OCI-LY3 (cell line): Measurements from ENCODE around the gene PPL.

Source experiments
- H2AFZ ChIP-seq: fragments of 200-600, 300-600 bp; shearing (Covaris generic); 2 replicates; pipeline ENCODE4 v1.6.0; 2014; ENCODE audit warnings: antibody characterized with exemption, low read depth, low read length
- H3K27ac ChIP-seq: fragments of 200-600, 300-600 bp; sonication (generic); 2 replicates; pipeline ENCODE4 v1.5.1; 2014; ENCODE audit warnings: mild to moderate bottlenecking, low read length, moderate library complexity, mixed read lengths
- H3K27me3 ChIP-seq: fragments of 200-600, 300-600 bp; sonication (generic); 2 replicates; pipeline ENCODE4 v1.6.1; 2014; ENCODE audit warnings: low read depth, low read length, mixed read lengths
- H3K36me3 ChIP-seq: fragments of 200-600, 300-600 bp; sonication (generic); replicated peaks from 2 replicates; pipeline ENCODE3; 2014; ENCODE audit warnings: low read depth, low read length, mixed read lengths
- H3K4me1 ChIP-seq: fragments of 300-600, 200-600 bp; sonication (generic); 2 replicates; pipeline ENCODE4 v1.6.1; 2014; ENCODE audit warnings: low read length, mixed read lengths
- H3K4me2 ChIP-seq: fragments of 200-600, 300-600 bp; sonication (generic); 2 replicates; pipeline ENCODE4 v1.6.1; 2014; ENCODE audit warnings: low read length, mixed read lengths
- H3K4me3 ChIP-seq: fragments of 300-600, 200-600 bp; sonication (generic); 2 replicates; pipeline ENCODE4 v1.5.1; 2014; ENCODE audit warnings: antibody characterized with exemption, mild to moderate bottlenecking, low read length, moderate library complexity
- H3K79me2 ChIP-seq: fragments of 300-600, 200-600 bp; shearing (Covaris generic); 2 replicates; pipeline ENCODE4 v1.6.1; 2014; ENCODE audit warnings: mild to moderate bottlenecking, low read length, mixed read lengths
- H3K9ac ChIP-seq: fragments of 300-600, 200-600 bp; shearing (Covaris generic); 2 replicates; pipeline ENCODE4 v1.6.0; 2014; ENCODE audit warnings: mild to moderate bottlenecking, low read length, moderate library complexity
- H3K9me3 ChIP-seq: fragments of 200-600, 300-600 bp; shearing (Covaris generic); 2 replicates; pipeline ENCODE4 v1.6.1; 2014; ENCODE audit warnings: low read length, mixed read lengths; ENCODE audit not compliant: insufficient read depth
- H4K20me1 ChIP-seq: fragments of 200-600, 300-600 bp; sonication (generic); 2 replicates; pipeline ENCODE4 v1.6.1; 2016; ENCODE audit warnings: low read length, mixed read lengths; ENCODE audit not compliant: insufficient read depth
- EZH2phosphoT487 ChIP-seq: fragments of 200-600 bp; shearing (Covaris generic); IDR thresholded peaks from 2 replicates; pipeline ENCODE4 v1.6.1; 2018; ENCODE audit warnings: antibody characterized with exemption, mixed run types, low read depth
- TF ChIP-seq, protein P1 (sequence below): fragments of 200-600, 300-600 bp; sonication (generic); IDR thresholded peaks from 2 replicates; pipeline ENCODE4 v1.5.1; 2014; ENCODE audit warnings: antibody characterized with exemption, low read length, low read depth

The PPL gene

DNA sequence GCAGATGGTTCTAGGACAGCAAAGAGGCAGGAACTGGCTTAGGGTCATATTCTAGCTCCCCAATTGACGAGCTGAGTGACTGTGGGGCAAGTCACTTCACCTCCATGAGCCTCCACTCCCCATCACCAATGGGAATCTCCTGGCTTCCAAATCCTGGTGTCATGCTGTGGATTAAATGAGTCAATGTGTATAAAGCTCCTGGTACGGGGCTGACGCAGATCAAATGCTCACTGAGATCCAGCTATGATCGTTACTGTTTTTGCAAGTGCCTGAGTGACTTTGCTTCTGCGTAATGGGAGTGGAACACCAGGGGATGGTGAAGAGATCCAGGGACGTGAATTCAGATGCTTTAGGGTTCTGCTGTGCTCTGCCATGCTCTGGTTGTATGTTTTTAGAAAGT, 23.6 kb upstream of the PPL start:
- Histone ChIP-seq H3K36me3 (no peaks in the 10 kb centered on the region), H4K20me1 (no peaks in the 10 kb centered on the region), H3K4me3 (no peak overlapping the region), H3K27me3 (peaks cover 4% of the 10 kb centered on the region; the same call in 1 of the 2 replicates), H2AFZ (no peak overlapping the region), H3K4me2 (no peak overlapping the region), H3K79me2 (no peaks in the 10 kb centered on the region), H3K27ac (no peak overlapping the region), H3K9ac (no peak overlapping the region), H3K4me1 (peaks cover 2% of the 10 kb centered on the region; the same call in 1 of the 2 replicates), H3K9me3 (no peaks in the 10 kb centered on the region)
- TF ChIP-seq, protein P1, sequence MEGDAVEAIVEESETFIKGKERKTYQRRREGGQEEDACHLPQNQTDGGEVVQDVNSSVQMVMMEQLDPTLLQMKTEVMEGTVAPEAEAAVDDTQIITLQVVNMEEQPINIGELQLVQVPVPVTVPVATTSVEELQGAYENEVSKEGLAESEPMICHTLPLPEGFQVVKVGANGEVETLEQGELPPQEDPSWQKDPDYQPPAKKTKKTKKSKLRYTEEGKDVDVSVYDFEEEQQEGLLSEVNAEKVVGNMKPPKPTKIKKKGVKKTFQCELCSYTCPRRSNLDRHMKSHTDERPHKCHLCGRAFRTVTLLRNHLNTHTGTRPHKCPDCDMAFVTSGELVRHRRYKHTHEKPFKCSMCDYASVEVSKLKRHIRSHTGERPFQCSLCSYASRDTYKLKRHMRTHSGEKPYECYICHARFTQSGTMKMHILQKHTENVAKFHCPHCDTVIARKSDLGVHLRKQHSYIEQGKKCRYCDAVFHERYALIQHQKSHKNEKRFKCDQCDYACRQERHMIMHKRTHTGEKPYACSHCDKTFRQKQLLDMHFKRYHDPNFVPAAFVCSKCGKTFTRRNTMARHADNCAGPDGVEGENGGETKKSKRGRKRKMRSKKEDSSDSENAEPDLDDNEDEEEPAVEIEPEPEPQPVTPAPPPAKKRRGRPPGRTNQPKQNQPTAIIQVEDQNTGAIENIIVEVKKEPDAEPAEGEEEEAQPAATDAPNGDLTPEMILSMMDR, result no peak
- TF ChIP-seq EZH2phosphoT487, result no peak

- Histone ChIP-seq H3K4me1 (peaks cover 2% of the 10 kb centered on the region; the same call in 1 of the 2 replicates), H3K36me3 (no peaks in the 10 kb centered on the region), H2AFZ (no peak overlapping the region), H3K27me3 (peaks cover 4% of the 10 kb centered on the region; the same call in 1 of the 2 replicates), H3K9ac (no peak overlapping the region), H4K20me1 (no peaks in the 10 kb centered on the region), H3K4me2 (no peak overlapping the region), H3K4me3 (no peak overlapping the region), H3K27ac (no peak overlapping the region), H3K9me3 (no peaks in the 10 kb centered on the region), H3K79me2 (no peaks in the 10 kb centered on the region)
- TF ChIP-seq, protein P1, result no peak
- TF ChIP-seq EZH2phosphoT487, result no peak
Measured at GRCh38 chr16:4958510-4959438, 21.8 kb upstream of the PPL start.

DNA sequence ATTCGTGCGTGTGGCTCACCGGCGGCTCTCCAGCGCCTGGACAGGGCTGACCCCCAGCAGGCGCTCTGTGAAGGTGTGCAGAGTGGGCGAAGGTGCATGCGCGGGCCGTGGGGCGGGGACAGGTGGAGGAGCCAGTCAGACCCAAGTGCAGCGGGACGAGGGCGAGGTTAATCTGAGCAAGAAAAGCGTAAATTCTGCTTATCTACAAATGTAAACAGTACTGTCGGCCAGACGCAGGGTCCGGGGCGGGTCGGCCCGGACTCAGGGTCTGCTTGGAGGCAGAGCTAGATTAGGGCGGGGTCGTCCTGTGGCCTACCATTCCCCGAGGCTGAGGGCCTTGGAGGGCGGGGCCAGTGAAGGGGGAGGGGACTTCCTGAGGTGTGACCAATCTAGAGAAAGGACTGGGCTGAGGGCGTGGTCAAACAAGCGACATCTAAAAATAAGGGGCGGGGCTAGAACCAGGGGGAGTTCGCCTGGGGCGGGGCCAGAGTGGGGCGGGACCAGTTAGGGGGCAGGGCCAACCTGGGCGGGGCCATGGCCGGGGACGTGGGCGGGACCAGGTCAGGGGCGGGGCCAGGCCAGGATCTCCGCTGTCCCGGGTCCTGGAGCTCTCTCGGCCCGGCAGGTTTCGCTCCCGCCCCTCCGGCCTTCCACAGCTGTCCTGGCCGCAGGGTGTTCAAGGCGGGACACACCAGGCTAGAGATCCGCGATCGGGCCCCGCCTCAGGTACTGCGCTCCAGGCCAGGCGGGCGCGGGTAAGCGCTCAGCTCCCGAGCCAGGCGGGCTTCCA, 21.0 kb upstream of the PPL start, which contains the start of gene SEC14L5:
TSS of gene SEC14L5 (plus strand) at position 611 of the 790 bp plus-strand sequence. CDS start 994 bp downstream, outside the sequence.
- H3K4me3 ChIP-seq, result peak within 1 kb of the TSS; percentile 25; the same call in 1 of the 2 replicates
- no peak within 1 kb of the TSS for H2AFZ ChIP-seq
- H3K9me3 ChIP-seq, result no peaks in the 10 kb centered on the region
- TF ChIP-seq EZH2phosphoT487, result no peak
- TF ChIP-seq, protein P1, result no peak
- no peak within 1 kb of the TSS for H3K9ac ChIP-seq
- H3K27me3 ChIP-seq, result peaks cover 4% of the 10 kb centered on the region; the same call in 1 of the 2 replicates
- H3K27ac ChIP-seq, result no peak within 1 kb of the TSS
- H3K36me3 ChIP-seq, result no peaks in the 10 kb centered on the region
- H3K4me2 ChIP-seq, result peak within 1 kb of the TSS; percentile 44
- H3K4me1 ChIP-seq, result peaks cover 2% of the 10 kb centered on the region; the same call in 1 of the 2 replicates
- H3K79me2 ChIP-seq, result no peaks in the 10 kb centered on the region
- no peaks in the 10 kb centered on the region for H4K20me1 ChIP-seq

- Histone ChIP-seq H3K9ac (no peak overlapping the region), H3K27me3 (peaks cover 4% of the 10 kb centered on the region; the same call in 1 of the 2 replicates), H3K36me3 (no peaks in the 10 kb centered on the region), H4K20me1 (no peaks in the 10 kb centered on the region), H3K27ac (no peak overlapping the region), H3K4me3 (peak overlapping the region; percentile 25; the same call in 1 of the 2 replicates), H3K9me3 (no peaks in the 10 kb centered on the region), H3K4me1 (peaks cover 2% of the 10 kb centered on the region; the same call in 1 of the 2 replicates), H3K4me2 (peak overlapping the region; percentile 44), H3K79me2 (no peaks in the 10 kb centered on the region), H2AFZ (no peak overlapping the region)
- TF ChIP-seq, protein P1, result no peak
- TF ChIP-seq EZH2phosphoT487, result no peak
Measured at GRCh38 chr16:4957420-4957719, 20.4 kb upstream of the PPL start.
